Pancreas (tissue), 10 donors: ENCODE data around the gene NEDD4. TPM values are rescaled to one million over a fixed set of nuclear protein-coding genes. Genes with fewer than 3 reads are reported as not detected.

Experiments used
- ATAC-seq, 4 donors: fragments of 200-7000 bp; cut with Tn5 transposase; one replicate each; pipeline versions ENCODE4 v1.8.0 to v1.9.1; 2020; ENCODE audit warnings: mild to moderate bottlenecking in 4 of 4, moderate library complexity in 4 of 4
- DNase-seq, 6 donors: peaks; one replicate each; pipeline ENCODE4 v3.0.0-alpha.2; 2020
- FAIRE-seq: peaks from 2 replicates; lab custom pipeline; 2012; peaks lifted over from hg19 to GRCh38; lab: Jason Lieb, UNC
- H3K27ac ChIP-seq, 4 donors: fragments of 200-600 bp; sonication (generic); 1 replicate in 3 of 4; 2 replicates in 1 of 4; pipeline versions ENCODE4 v1.5.0 to v1.8.0; 2020
- H3K27me3 ChIP-seq, 4 donors: fragments of 200-600 bp; one replicate each; pipeline ENCODE4 v1.8.0; 2021
- H3K36me3 ChIP-seq, 3 donors: fragments of 200-600 bp; sonication (generic) in 1 of 3; one replicate each; pipeline versions ENCODE4 v1.5.0 to v1.8.0; 2020 to 2021
- H3K4me1 ChIP-seq, 3 donors: fragments of 200-600 bp; one replicate each; pipeline ENCODE4 v1.8.0; 2021
- H3K4me3 ChIP-seq, 4 donors: fragments of 200-600 bp; sonication (generic) in 2 of 4; one replicate each; pipeline versions ENCODE4 v1.5.0 to v1.8.0; 2020 to 2021
- H3K9me3 ChIP-seq, 4 donors: fragments of 200-600 bp; one replicate each; pipeline ENCODE4 v1.8.0; 2021
- WGBS, 2 donors: extraction: QIAGEN DNeasy Blood & Tissue Kit; methylation state at CpG; one replicate each; pipeline ENCODE4 v1.1.7; 2013; 5-methylcytosine and 5-hydroxymethylcytosine counted together
- intact Hi-C, 3 donors: fragments of 100-400 bp; cut with DNase I; formaldehyde crosslinking; loops; one replicate each; pipeline versions ENCODE4 v1.11.1 to v1.14.2; 2022
- polyA plus RNA-seq, 2 donors: library from polyadenylated mRNA; stranded (reverse); fragments of 200-250 nt; gene quantifications; one replicate each; pipeline ENCODE4 v1.2.3, GENCODE V29; 2013
- total RNA-seq, 6 donors: library from RNA; stranded (reverse); fragmentation: NEBNext Ultra II Directional in 4 of 6; extraction: Animal tissue kit (Norgen Biotek cat#: 25700) in 4 of 6; gene quantifications; one replicate each; pipeline versions ENCODE4 v1.2.1 to v1.2.4, GENCODE V29; 2021 to 2023
- TF ChIP-seq, protein P1 (sequence below), 4 donors: fragments of 200-600 bp; sonication (generic) in 3 of 4; IDR thresholded peaks; one replicate each; pipeline versions ENCODE4 v1.5.0 to v1.8.0; 2021; ENCODE audit warnings: antibody characterized with exemption in 4 of 4
- donor health status: healthy with polysubstance abuse.
- donor health status: DM: no; HTN: no; CAD: no; lungs with moderate emphysema.
- donor health status: DM: no; HTN: no; CAD: no.
- donor health status: control.
- donor health status: control.
- donor health status: Bipolar disorder and iron deficiency.
- donor health status: DM: yes; HTN: yes; CAD: no.
- donor health status: DM: no; HTN: no; CAD: no.
- donor health status: DM: no; HTN: no; CAD: no.
- donor health status: DM: yes; HTN: yes; CAD: no.

Gene NEDD4
- total and polyA plus RNA-seq, 8 donors: 1.4 to 9.5 (median 4.6) TPM

DNA sequence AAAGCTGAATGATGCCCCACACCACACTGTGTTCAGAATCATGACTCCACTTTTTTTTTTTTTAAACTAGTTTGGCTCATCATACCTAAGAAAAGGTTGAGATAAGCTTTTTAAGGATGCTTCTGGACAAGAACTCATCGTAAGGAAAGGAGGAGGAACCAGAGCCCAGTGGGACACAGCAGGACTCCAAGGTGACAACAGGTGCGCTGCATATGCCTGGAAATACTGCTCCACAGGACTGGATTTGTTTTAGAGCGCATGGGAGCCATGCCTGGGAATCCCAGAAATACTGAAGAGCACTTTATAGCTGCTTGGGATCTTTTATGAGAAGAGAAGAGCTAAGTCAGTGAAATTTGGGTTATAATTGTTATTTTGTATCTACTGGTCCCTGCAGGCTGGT, 93.4 kb downstream of the NEDD4 start:
- Histone ChIP-seq H3K27ac (no peak overlapping the region), H3K4me3 (no peak overlapping the region), H3K4me1 (no peaks in the 10 kb centered on the region), H3K9me3 (no peaks in the 10 kb centered on the region), H3K27me3 (no peaks in the 10 kb centered on the region), H3K36me3 (no peaks in the 10 kb centered on the region)
- WGBS, 2 donors: 80 to 88% methylated on average over 3 of the region's 3 CpGs
- ATAC-seq (no peak), FAIRE-seq (no peak), DNase-seq (no peak)
- intact Hi-C loops: no loop called here
- TF ChIP-seq, protein P1, sequence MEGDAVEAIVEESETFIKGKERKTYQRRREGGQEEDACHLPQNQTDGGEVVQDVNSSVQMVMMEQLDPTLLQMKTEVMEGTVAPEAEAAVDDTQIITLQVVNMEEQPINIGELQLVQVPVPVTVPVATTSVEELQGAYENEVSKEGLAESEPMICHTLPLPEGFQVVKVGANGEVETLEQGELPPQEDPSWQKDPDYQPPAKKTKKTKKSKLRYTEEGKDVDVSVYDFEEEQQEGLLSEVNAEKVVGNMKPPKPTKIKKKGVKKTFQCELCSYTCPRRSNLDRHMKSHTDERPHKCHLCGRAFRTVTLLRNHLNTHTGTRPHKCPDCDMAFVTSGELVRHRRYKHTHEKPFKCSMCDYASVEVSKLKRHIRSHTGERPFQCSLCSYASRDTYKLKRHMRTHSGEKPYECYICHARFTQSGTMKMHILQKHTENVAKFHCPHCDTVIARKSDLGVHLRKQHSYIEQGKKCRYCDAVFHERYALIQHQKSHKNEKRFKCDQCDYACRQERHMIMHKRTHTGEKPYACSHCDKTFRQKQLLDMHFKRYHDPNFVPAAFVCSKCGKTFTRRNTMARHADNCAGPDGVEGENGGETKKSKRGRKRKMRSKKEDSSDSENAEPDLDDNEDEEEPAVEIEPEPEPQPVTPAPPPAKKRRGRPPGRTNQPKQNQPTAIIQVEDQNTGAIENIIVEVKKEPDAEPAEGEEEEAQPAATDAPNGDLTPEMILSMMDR (IDR thresholded peaks at IDR 0.05): no peak

DNA sequence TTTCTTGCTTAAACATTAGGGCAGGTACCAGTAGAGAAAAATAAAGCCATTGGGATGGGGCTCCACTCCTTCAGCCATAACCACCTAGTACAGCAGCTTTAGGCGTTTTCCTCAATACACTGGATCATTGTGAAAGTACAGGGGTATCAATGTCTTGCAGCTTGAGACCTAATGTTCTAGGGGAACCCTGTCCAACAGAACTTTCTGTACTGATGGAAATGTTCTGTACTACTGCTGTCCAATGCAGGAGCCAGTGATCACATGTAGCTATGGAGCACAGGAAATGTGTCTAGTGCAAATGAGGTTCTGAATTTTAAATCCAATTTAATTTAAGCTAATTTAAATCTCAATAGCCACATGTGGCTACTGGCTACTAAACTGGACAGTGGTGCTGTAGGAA, 93.9 kb downstream of the NEDD4 start:
- no peaks in the 10 kb centered on the region for H3K4me1 ChIP-seq
- no peaks in the 10 kb centered on the region for H3K9me3 ChIP-seq
- intact Hi-C loops: no loop called here
- H3K27me3 ChIP-seq: no peaks in the 10 kb centered on the region
- DNase-seq (no peak), FAIRE-seq (no peak), ATAC-seq (no peak)
- TF ChIP-seq, protein P1 (IDR thresholded peaks at IDR 0.05): no peak
- no peak overlapping the region for H3K4me3 ChIP-seq
- 84 to 86% methylated on average over 1 of the region's 1 CpG for WGBS, 2 donors
- no peaks in the 10 kb centered on the region for H3K36me3 ChIP-seq
- no peak overlapping the region for H3K27ac ChIP-seq

DNA sequence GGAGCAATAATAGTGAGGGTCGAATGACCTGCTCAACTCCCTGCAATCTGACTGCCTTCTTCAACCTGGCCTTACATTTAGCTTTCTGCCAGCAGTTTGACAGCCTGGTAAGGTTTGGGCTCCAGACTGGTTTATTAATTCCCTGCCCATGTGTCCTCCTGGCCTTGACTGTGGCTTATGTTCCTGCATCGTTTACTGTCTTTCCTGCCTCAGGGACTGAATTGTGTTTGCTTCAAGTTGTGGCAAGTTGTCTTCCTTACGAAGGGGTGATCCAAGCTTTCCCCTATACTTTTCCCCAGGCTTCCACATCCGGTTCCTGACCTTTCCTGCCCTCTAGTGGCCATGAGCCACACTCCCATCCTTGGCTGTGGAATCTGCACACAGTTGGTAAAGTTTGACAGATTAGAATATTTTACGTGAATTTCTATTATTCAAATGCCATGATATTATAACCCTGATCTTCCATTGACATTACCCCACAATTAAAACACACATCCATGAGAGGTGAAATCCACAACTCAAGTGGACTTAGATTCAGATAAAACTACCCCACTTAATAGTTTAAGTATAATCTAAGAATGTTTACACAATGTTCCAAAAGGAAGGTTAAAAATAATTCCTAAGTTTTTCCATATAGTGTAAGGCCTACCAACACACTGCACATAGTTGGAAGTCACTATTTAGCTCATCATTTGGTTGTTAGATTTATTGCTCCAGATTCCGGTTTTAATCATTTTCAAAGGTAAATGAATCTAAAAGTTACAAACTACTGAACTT, 95.7 kb downstream of the NEDD4 start:
- Histone ChIP-seq H3K36me3 (no peaks in the 10 kb centered on the region), H3K27me3 (no peaks in the 10 kb centered on the region), H3K27ac (no peak overlapping the region), H3K9me3 (no peaks in the 10 kb centered on the region), H3K4me1 (no peaks in the 10 kb centered on the region), H3K4me3 (no peak overlapping the region)
- ATAC-seq: peak; percentile 89 to 97 (median 94)
- TF ChIP-seq, protein P1 (IDR thresholded peaks at IDR 0.05): peak; percentile 59 to 79 (median 68)
- FAIRE-seq: peak; percentile 23
- intact Hi-C loops: no loop called here
- 22 to 26% methylated on average over 6 of the region's 6 CpGs for WGBS, 2 donors
- peak in 4 of 6 donors; percentile 9 to 63 (median 54) for DNase-seq

DNA sequence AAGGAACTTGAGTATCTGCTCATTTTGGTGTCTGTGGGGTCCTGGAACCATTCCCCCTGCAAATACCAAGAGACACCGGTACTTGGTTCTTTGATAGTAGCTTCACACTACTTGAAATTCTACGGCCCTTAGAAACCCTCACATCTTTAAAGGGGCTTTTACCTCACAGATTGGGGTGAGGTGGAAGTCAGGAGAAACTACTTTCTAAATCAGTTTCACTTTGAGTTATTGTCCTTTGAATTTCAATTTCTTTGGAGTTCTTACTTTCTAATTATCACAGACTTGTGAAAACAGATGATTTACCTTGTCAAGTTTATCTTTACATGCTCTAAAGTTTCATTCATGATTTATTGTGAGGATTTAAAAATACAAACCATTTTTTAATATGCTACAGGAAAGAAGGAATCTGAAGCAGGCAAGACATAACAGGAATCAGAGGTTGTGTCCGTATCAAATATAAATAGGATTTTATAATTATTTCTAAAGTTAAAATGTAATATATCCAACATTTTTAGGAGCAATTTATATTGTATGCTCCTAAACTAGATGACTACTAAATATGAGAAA, 98.9 kb downstream of the NEDD4 start:
- H3K36me3 ChIP-seq: no peaks in the 10 kb centered on the region
- TF ChIP-seq, protein P1 (IDR thresholded peaks at IDR 0.05): no peak
- WGBS, 2 donors: 85 to 90% methylated on average over 3 of the region's 3 CpGs
- no peak for DNase-seq
- H3K27me3 ChIP-seq: no peaks in the 10 kb centered on the region
- ATAC-seq: no peak
- intact Hi-C loops: no loop called here
- no peak overlapping the region for H3K27ac ChIP-seq
- no peak overlapping the region for H3K4me3 ChIP-seq
- no peaks in the 10 kb centered on the region for H3K4me1 ChIP-seq
- no peak for FAIRE-seq
- H3K9me3 ChIP-seq: no peaks in the 10 kb centered on the region

DNA sequence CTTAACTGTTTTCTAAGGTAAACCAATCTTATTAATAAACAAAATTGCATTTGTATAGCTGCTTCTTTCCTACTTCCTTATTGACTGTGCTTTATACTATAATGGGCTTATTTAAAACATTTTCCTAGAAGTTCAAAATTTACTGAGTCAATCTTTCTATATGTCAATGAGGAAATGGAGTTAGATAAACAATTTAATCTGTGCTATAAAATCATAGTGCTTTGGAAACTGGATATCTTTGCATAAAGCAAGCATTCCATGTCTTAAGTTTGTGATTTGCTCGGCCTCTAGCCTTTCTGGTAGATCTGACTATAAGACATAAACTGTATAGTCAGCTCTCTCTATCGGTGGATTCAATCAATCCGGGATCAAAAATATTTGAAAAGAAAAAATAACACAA, 99.6 kb downstream of the NEDD4 start:
- TF ChIP-seq, protein P1 (IDR thresholded peaks at IDR 0.05): no peak
- Histone ChIP-seq H3K27ac (no peak overlapping the region), H3K36me3 (no peaks in the 10 kb centered on the region), H3K9me3 (no peaks in the 10 kb centered on the region), H3K4me3 (no peak overlapping the region), H3K4me1 (no peaks in the 10 kb centered on the region), H3K27me3 (no peaks in the 10 kb centered on the region)
- ATAC-seq: no peak
- intact Hi-C loops: no loop called here
- DNase-seq: no peak
- peak; percentile 78 for FAIRE-seq
- 76 to 89% methylated on average over 3 of the region's 3 CpGs for WGBS, 2 donors
